HG03469 (cell line): ENCODE data around the gene SLC10A3.

Experiments used
- ATAC-seq: cut with Tn5 transposase; IDR thresholded peaks from one replicate; pipeline ENCODE4 v1.9.1; 2021; ENCODE audit warnings: mild to moderate bottlenecking, moderate library complexity, moderate number of reproducible peaks; ENCODE audit not compliant: unreplicated experiment

The SLC10A3 gene

DNA sequence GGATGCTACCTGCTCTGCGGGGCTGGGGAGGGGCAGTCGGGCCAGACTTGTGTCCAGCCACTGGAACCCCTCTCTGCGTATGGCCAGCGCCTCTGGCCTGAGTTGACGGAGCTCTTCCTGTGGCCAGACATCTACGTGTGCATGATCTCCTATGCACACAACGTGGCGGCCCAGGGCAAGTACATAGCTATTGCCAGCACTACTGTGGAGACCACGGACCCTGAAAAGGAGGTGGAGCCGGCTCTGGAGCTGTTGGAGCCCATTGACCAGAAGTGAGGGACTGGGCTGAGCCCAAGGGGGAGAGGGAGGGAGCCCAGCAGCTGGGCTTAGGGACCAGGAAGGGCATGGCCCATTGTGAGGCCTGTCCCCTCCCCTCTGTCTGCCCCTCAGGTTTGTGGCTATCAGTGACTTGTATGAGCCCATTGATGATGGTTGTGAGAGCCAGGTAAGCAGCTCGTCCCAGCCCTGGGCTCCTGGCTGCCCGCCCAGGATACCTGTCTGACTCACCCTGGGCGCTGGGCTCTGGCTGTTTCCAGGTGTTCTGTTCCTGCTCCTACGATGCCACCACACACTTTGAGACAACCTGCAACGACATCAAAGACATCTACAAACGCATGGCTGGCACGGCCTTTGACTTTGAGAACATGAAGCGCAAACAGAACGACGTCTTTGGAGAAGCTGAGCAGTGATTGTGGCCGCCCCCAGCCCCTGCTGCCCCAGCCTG is 48.3 kb downstream of the SLC10A3 start:
- ATAC-seq, result no peak

DNA sequence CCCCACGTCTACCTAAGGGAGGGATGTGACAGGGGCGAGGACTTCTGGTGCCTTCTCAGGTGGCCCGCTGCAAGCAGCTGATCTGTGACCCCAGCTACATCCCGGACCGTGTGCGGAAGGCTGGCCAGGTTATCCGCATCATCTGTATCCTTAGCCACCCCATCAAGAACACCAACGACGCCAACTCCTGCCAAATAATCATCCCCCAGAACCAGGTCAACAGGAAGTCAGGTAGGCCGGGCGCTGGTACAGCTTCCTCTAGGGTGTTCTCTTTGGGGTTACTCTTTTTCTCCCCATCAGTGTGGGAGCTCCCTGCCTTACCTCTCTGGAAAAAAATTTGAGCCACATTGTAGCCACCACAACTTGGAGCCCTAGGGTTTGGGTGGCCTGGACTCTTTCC is 48.9 kb downstream of the SLC10A3 start:
- no peak for ATAC-seq

DNA sequence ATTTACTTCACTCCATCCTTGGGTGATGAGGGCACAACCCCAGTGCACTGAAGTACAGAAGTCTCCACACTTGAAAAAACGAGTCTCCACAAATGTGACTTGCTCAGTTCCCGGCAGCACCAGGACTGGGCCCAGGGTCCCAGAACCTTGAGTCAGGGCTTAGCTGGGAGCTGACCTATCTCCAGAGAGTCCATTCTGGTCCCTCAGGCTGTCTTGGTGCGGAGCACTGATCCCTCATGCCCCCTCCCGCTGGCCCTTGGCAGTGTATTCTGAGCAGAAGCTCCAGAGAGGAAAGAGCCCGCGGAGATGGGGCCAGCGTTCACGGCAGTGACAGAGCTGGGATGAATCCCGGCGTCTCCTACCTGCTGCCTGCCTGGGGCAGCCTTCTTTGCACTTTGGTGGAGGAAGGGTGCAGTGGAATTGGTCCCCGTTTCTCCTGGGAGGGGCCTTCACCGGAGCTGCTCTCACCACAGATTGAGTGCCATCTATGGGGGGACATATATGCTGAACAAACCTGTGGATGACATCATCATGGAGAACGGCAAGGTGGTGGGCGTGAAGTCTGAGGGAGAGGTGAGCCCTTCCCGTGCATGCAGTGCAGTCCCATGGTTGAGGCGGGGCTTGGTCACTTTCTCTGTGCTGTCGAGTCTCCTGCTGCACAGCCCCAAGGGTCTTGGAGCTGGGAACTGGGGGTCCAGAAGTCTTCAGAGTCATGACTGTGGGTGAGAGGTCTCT is 49.6 kb downstream of the SLC10A3 start:
- ATAC-seq, result no peak

DNA sequence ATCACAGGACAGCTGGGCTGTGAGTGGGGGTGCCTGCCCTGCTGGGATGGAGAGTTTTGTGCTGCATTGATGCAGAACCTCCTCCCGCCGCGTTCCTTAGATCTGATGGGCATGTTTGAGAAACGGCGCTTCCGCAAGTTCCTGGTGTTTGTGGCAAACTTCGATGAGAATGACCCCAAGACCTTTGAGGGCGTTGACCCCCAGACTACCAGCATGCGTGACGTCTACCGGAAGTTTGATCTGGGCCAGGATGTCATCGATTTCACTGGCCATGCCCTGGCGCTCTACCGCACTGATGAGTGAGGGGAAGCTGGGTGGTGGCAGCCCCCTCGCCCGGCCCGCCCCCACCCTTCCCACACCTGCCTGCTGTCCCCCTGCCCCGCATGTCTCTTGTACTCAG is 50.6 kb downstream of the SLC10A3 start:
- ATAC-seq, result no peak

DNA sequence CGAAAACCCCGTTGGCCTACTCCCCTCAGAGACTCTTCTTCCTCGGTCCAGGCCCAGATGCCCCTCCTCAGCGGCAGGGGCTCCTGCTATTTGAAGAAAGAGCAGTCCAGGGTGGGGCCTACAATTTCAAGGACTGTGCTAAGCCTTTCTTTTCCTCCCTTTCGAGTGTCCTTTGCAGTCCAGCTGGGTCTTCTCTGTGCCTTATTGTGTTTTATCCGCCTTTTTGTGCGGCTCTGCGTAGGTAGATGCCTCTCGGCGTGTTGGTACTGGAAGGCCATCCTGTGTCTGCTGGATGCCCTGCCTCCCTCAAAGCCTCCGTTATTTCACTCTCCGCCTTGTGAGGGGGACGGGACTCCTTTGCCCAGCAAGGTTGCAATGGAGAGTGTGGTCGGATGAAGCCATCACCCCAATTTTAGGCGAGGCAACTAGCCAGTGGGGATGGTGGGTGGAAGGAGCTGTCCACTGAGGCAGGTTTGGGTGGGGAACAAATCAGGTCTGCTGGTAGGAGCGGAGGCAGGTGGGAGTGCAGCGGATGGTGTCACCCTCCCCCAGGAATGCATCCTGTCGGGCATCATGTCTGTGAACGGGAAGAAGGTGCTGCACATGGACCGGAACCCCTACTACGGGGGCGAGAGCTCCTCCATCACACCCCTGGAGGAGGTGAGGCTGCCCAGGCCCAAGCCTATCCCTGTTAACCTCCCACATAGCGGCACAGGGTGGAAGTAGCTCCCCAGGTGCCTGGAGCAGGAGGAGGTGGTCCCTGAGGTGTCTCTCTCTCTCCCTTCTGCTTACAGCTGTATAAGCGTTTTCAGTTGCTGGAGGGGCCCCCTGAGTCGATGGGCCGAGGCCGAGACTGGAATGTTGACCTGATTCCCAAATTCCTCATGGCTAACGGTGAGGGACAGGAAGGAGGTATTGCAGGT is 52.2 kb downstream of the SLC10A3 start:
- no peak for ATAC-seq
